Sciatic nerve (tissue), 2 donors: ENCODE results near the gene CCL16. TPM values are rescaled to one million over a fixed set of nuclear protein-coding genes. Genes with fewer than 3 reads are reported as not detected.
"Not testable (repeated sequence)": the region's sequence is repeated elsewhere in the genome, so short reads cannot be mapped to it uniquely, and the experiment has no call there.

ENCODE experiments used
- ATAC-seq: fragments of 200-7000 bp; cut with Tn5 transposase; one replicate; pipeline ENCODE4 v1.9.1; 2020; ENCODE audit warnings: mild to moderate bottlenecking, moderate library complexity
- DNase-seq: peaks from one replicate; pipeline ENCODE4 v3.0.0-alpha.2; 2020; ENCODE audit warnings: low spot score
- intact Hi-C: fragments of 100-400 bp; cut with DNase I; formaldehyde crosslinking; loops from one replicate; pipeline ENCODE4 v1.14.2; 2022
- total RNA-seq: library from RNA; stranded (reverse); fragmentation: NEBNext Ultra II Directional; extraction: Animal tissue kit (Norgen Biotek cat#: 25700); gene quantifications from one replicate; pipeline ENCODE4 v1.2.1, GENCODE V29; 2021
- donor health status: DM: no; HTN: no; CAD: no.
- donor health status: DM: no; HTN: no; CAD: no.

CCL16 gene
- total RNA-seq: 1.1 TPM

- ATAC-seq (no peak), DNase-seq (no peak)
- intact Hi-C loops: no loop called here
These were observed at the start of gene CCL16 for GRCh38 chr17:35981246-35981645. TSS of gene CCL16 (minus strand) at chr17:35981497. CDS start at chr17:35981420, 77 bp downstream.

GRCh38 chr17:36030956-36031355 lies 49.7 kb upstream of the CCL16 start:
- no peak for ATAC-seq
- intact Hi-C loops: no loop called here

GRCh38 chr17:36027761-36028160 lies 46.5 kb upstream of the CCL16 start:
- no peak for ATAC-seq
- intact Hi-C loops: no loop called here
- no peak for DNase-seq

More at GRCh38 chr17:36030956-36031355, 49.7 kb upstream of the CCL16 start:
- no peak for DNase-seq

GRCh38 chr17:36024106-36024869 lies 43.0 kb upstream of the CCL16 start:
- intact Hi-C loops: no loop called here
- DNase-seq (no peak), ATAC-seq (no peak)

GRCh38 chr17:36019423-36019822 lies 38.1 kb upstream of the CCL16 start:
- intact Hi-C loops: no loop called here
- no peak for DNase-seq

GRCh38 chr17:36017799-36018198 lies 36.5 kb upstream of the CCL16 start, which contains the start of gene CCL23:
TSS of gene CCL23 (minus strand) at chr17:36017972. CDS start at chr17:36017897, 75 bp downstream.
- ATAC-seq (peak; percentile 17), DNase-seq (no peak)
- intact Hi-C loops: no loop called here

More at GRCh38 chr17:36019423-36019822, 38.1 kb upstream of the CCL16 start:
- ATAC-seq: no peak

GRCh38 chr17:36016555-36016954 lies 35.3 kb upstream of the CCL16 start:
- DNase-seq (no peak), ATAC-seq (no peak)
- intact Hi-C loops: no loop called here

GRCh38 chr17:36015895-36016294 lies 34.6 kb upstream of the CCL16 start:
- ATAC-seq, DNase-seq, intact Hi-C loops: not testable (repeated sequence)

GRCh38 chr17:36014946-36015345 lies 33.6 kb upstream of the CCL16 start:
- DNase-seq: no peak
- ATAC-seq: no peak
- intact Hi-C loops: no loop called here

- ATAC-seq: no peak
- DNase-seq: no peak
- intact Hi-C loops: no loop called here
These were observed 29.9 kb upstream of the CCL16 start for GRCh38 chr17:36011201-36011600.

- no peak for ATAC-seq
- DNase-seq: no peak
- intact Hi-C loops: no loop called here
These were observed 27.8 kb upstream of the CCL16 start for GRCh38 chr17:36008998-36009665.

- DNase-seq (no peak), ATAC-seq (no peak)
- intact Hi-C loops: no loop called here
These were observed 23.4 kb upstream of the CCL16 start for GRCh38 chr17:36004594-36005108.

- ATAC-seq (no peak), DNase-seq (no peak)
- intact Hi-C loops: no loop called here
These were observed 21.3 kb upstream of the CCL16 start for GRCh38 chr17:36002631-36003030.

- intact Hi-C loops: no loop called here
- ATAC-seq: no peak
- DNase-seq: no peak
These were observed 20.7 kb upstream of the CCL16 start for GRCh38 chr17:36001862-36002603.

- ATAC-seq (no peak), DNase-seq (no peak)
- intact Hi-C loops: no loop called here
These were observed 19.9 kb upstream of the CCL16 start, which contains the start of gene CCL15 for GRCh38 chr17:36001110-36001771. TSS of gene CCL15 (minus strand) at chr17:36001553. CDS start at chr17:36001492, 61 bp downstream.

GRCh38 chr17:36000732-36001109 lies 19.4 kb upstream of the CCL16 start:
- intact Hi-C loops: no loop called here
- no peak for ATAC-seq

GRCh38 chr17:35998756-35999155 lies 17.5 kb upstream of the CCL16 start:
- intact Hi-C loops: no loop called here
- ATAC-seq (no peak), DNase-seq (no peak)

More at GRCh38 chr17:36000732-36001109, 19.4 kb upstream of the CCL16 start:
- DNase-seq: no peak

GRCh38 chr17:35998018-35998545 lies 16.8 kb upstream of the CCL16 start:
- no peak for ATAC-seq
- DNase-seq: no peak
- intact Hi-C loops: no loop called here

GRCh38 chr17:35995346-35995745 lies 14.0 kb upstream of the CCL16 start:
- intact Hi-C loops, DNase-seq, ATAC-seq: not testable (repeated sequence)
